Vagina (tissue), 2 donors: ENCODE measurements around the gene MUC13. TPM values are rescaled to one million over a fixed set of nuclear protein-coding genes. Genes with fewer than 3 reads are reported as not detected.

Experiments used
- DNase-seq, 2 donors: peaks; one replicate each; pipeline ENCODE4 v3.0.0-alpha.2; 2017; ENCODE audit errors: extremely low spot score in 2 of 2
- H3K27ac ChIP-seq: fragments of 200-600 bp; sonication (generic); one replicate; pipeline ENCODE4 v1.5.1; 2019
- H3K27me3 ChIP-seq: fragments of 200-600 bp; sonication (generic); one replicate; pipeline ENCODE4 v1.5.1; 2019
- H3K36me3 ChIP-seq, 2 donors: fragments of 200-600 bp; sonication (generic); one replicate each; pipeline ENCODE4 v1.5.1; 2017 to 2019
- H3K4me1 ChIP-seq: fragments of 200-600 bp; sonication (generic); one replicate; pipeline ENCODE4 v1.5.1; 2019
- H3K4me3 ChIP-seq, 2 donors: fragments of 200-600 bp; sonication (generic); 1 replicate in 1 of 2; 2 replicates in 1 of 2; pipeline ENCODE4 v1.5.1; 2016 to 2019
- H3K9me3 ChIP-seq: fragments of 200-600 bp; sonication (generic); one replicate; pipeline ENCODE4 v1.5.1; 2019
- CTCF ChIP-seq, 3 experiments: fragments of 450-650 bp in 2 of 3; fragments of 200-600 bp in 1 of 3; sonication (generic) in 1 of 3; IDR thresholded peaks; one replicate each; pipeline ENCODE4 v1.5.1; 2017 to 2019; ENCODE audit warnings: antibody characterized with exemption in 3 of 3, mild to moderate bottlenecking in 2 of 3, moderate library complexity in 2 of 3
- POLR2A ChIP-seq, 2 donors: fragments of 450-650 bp; IDR thresholded peaks; one replicate each; pipeline ENCODE4 v1.6.1; 2017; ENCODE audit warnings: antibody characterized with exemption in 2 of 2, mild to moderate bottlenecking in 2 of 2, moderate library complexity in 2 of 2
- POLR2AphosphoS5 ChIP-seq, 2 donors: sonication (generic); formaldehyde crosslinking; IDR thresholded peaks; one replicate each; pipeline ENCODE4 v1.9.0; 2017; ENCODE audit warnings: antibody characterized with exemption in 2 of 2, mild to moderate bottlenecking in 2 of 2, low read depth in 1 of 2; ENCODE audit not compliant: insufficient read depth in 1 of 2
- intact Hi-C: fragments of 100-400 bp; cut with DNase I; formaldehyde crosslinking; loops from one replicate; pipeline ENCODE4 v1.15.1; 2023
- total RNA-seq: library from RNA; depleted of rRNA; stranded (reverse); fragments of >200 nt; gene quantifications from one replicate; pipeline ENCODE4 v1.2.3, GENCODE V29; 2016

MUC13 gene
- total RNA-seq, 1 donor from 2014 or later: not detected

- intact Hi-C loops: loop anchor here (5.0 kb wide), 1 partner anchor 1590 kb away; no protein-coding TSS in a partner anchor
Measured at GRCh38 chr3:124927574-124928045, 6.9 kb downstream of the MUC13 start.

GRCh38 chr3:124926426-124927101 lies 8.0 kb downstream of the MUC13 start:
- H3K27me3 ChIP-seq: no peaks in the 10 kb centered on the region
- H3K4me1 ChIP-seq: no peaks in the 10 kb centered on the region
- intact Hi-C loops: loop anchor here (5.0 kb wide), 1 partner anchor 1589 kb away; no protein-coding TSS in a partner anchor
- no peak for DNase-seq
- no peaks in the 10 kb centered on the region for H3K36me3 ChIP-seq
- no peaks in the 10 kb centered on the region for H3K9me3 ChIP-seq
- TF ChIP-seq POLR2AphosphoS5 (IDR thresholded peaks at IDR 0.05; ENCODE audit: insufficient read depth in 1 of 2, low read depth in 1 of 2) (no peak), POLR2A (IDR thresholded peaks at IDR 0.05) (no peak), CTCF (IDR thresholded peaks at IDR 0.05) (no peak)
- H3K27ac ChIP-seq: no peak overlapping the region
- no peak overlapping the region for H3K4me3 ChIP-seq

More at GRCh38 chr3:124927574-124928045, 6.9 kb downstream of the MUC13 start:
- TF ChIP-seq CTCF (IDR thresholded peaks at IDR 0.05): no peak
- TF ChIP-seq POLR2A (IDR thresholded peaks at IDR 0.05): no peak
- no peak for TF ChIP-seq POLR2AphosphoS5 (IDR thresholded peaks at IDR 0.05; ENCODE audit: insufficient read depth in 1 of 2, low read depth in 1 of 2)
- no peaks in the 10 kb centered on the region for H3K4me1 ChIP-seq
- H3K27ac ChIP-seq: no peak overlapping the region
- no peaks in the 10 kb centered on the region for H3K9me3 ChIP-seq
- no peak overlapping the region for H3K4me3 ChIP-seq
- no peak for DNase-seq
- H3K36me3 ChIP-seq: no peaks in the 10 kb centered on the region
- no peaks in the 10 kb centered on the region for H3K27me3 ChIP-seq

GRCh38 chr3:124924741-124925140 lies 9.8 kb downstream of the MUC13 start:
- Histone ChIP-seq H3K36me3 (no peaks in the 10 kb centered on the region), H3K4me3 (no peak overlapping the region), H3K27me3 (no peaks in the 10 kb centered on the region), H3K9me3 (no peaks in the 10 kb centered on the region), H3K27ac (no peak overlapping the region), H3K4me1 (no peaks in the 10 kb centered on the region)
- intact Hi-C loops: loop anchor here (5.0 kb wide), 1 partner anchor 1587 kb away; no protein-coding TSS in a partner anchor
- no peak for DNase-seq
- TF ChIP-seq POLR2A (IDR thresholded peaks at IDR 0.05): no peak
- no peak for TF ChIP-seq POLR2AphosphoS5 (IDR thresholded peaks at IDR 0.05; ENCODE audit: insufficient read depth in 1 of 2, low read depth in 1 of 2)
- TF ChIP-seq CTCF (IDR thresholded peaks at IDR 0.05): no peak

- intact Hi-C loops: no loop called here
Measured at GRCh38 chr3:124923833-124924232, 10.7 kb downstream of the MUC13 start.

More at GRCh38 chr3:124923833-124924232, 10.7 kb downstream of the MUC13 start:
- Histone ChIP-seq H3K27ac (no peak overlapping the region), H3K9me3 (no peaks in the 10 kb centered on the region), H3K27me3 (no peaks in the 10 kb centered on the region), H3K4me3 (no peak overlapping the region), H3K4me1 (no peaks in the 10 kb centered on the region), H3K36me3 (no peaks in the 10 kb centered on the region)
- TF ChIP-seq CTCF (IDR thresholded peaks at IDR 0.05) (no peak), POLR2A (IDR thresholded peaks at IDR 0.05) (no peak), POLR2AphosphoS5 (IDR thresholded peaks at IDR 0.05; ENCODE audit: insufficient read depth in 1 of 2, low read depth in 1 of 2) (no peak)
- DNase-seq: no peak
